Neural cell (in vitro differentiated cells): ENCODE data around the gene FCAMR. TPM values are rescaled to one million over a fixed set of nuclear protein-coding genes. Genes with fewer than 3 reads are reported as not detected.

Source experiments
- H2AFZ ChIP-seq: fragments of 200-600, 300-800 bp; sonication (generic), shearing (Covaris generic); 2 replicates; pipeline ENCODE4 v1.6.0; 2014; ENCODE audit warnings: low read depth, mild to moderate bottlenecking, antibody characterized with exemption, low read length, moderate library complexity
- H3F3A ChIP-seq: fragments of 200-600 bp; shearing (Covaris generic); 2 replicates; pipeline ENCODE4 v1.6.1; 2016; ENCODE audit warnings: mild to moderate bottlenecking, moderate library complexity, mixed read lengths, antibody characterized with exemption, low read length; ENCODE audit not compliant: insufficient read depth, poor library complexity, severe bottlenecking
- H3K27ac ChIP-seq: fragments of 200-600, 300-800 bp; sonication (generic), shearing (Covaris generic); 2 replicates; pipeline ENCODE4 v1.5.1; 2014; ENCODE audit warnings: mild to moderate bottlenecking, low read length, moderate library complexity
- H3K27me3 ChIP-seq: fragments of 300-800, 200-600 bp; sonication (generic), shearing (Covaris generic); 2 replicates; pipeline ENCODE4 v1.6.0; 2014; ENCODE audit warnings: mild to moderate bottlenecking, low read depth, low read length, moderate library complexity; ENCODE audit not compliant: insufficient read depth
- H3K36me3 ChIP-seq: fragments of 300-800, 200-600 bp; sonication (generic), shearing (Covaris generic); 2 replicates; pipeline ENCODE4 v1.5.1; 2014; ENCODE audit warnings: mild to moderate bottlenecking, antibody characterized with exemption, low read length, moderate library complexity; ENCODE audit not compliant: insufficient read depth
- H3K4me2 ChIP-seq: fragments of 300-800, 200-600 bp; sonication (generic), shearing (Covaris generic); 2 replicates; pipeline ENCODE4 v1.6.0; 2014; ENCODE audit warnings: mild to moderate bottlenecking, low read length
- H3K4me3 ChIP-seq: fragments of 300-800, 200-600 bp; sonication (generic), shearing (Covaris generic); 2 replicates; pipeline ENCODE4 v1.5.1; 2014; ENCODE audit warnings: mild to moderate bottlenecking, low read length, moderate library complexity
- H3K79me2 ChIP-seq: fragments of 200-600 bp; shearing (Covaris generic); replicated peaks from 2 replicates; pipeline ENCODE4 v1.6.0; 2014; ENCODE audit warnings: mild to moderate bottlenecking, low read length, moderate library complexity; ENCODE audit not compliant: insufficient read depth
- H3K9ac ChIP-seq: fragments of 300-800, 200-600 bp; sonication (generic), shearing (Covaris generic); 2 replicates; pipeline ENCODE4 v1.6.1; 2016; ENCODE audit warnings: mild to moderate bottlenecking, low read length, mixed read lengths
- H3K9me2 ChIP-seq: fragments of 200-600 bp; shearing (Covaris generic); 2 replicates; pipeline ENCODE4 v1.6.1; 2016; ENCODE audit warnings: mild to moderate bottlenecking, low read length, mixed read lengths; ENCODE audit not compliant: insufficient read depth
- H3K9me3 ChIP-seq: fragments of 200-600, 300-800 bp; sonication (generic), shearing (Covaris generic); 2 replicates; pipeline ENCODE4 v1.6.1; 2016; ENCODE audit warnings: mild to moderate bottlenecking, mixed run types, low read length, moderate library complexity, mixed read lengths
- H4K20me1 ChIP-seq: fragments of 200-600 bp; shearing (Covaris generic); 2 replicates; pipeline ENCODE4 v1.6.1; 2016; ENCODE audit warnings: mild to moderate bottlenecking, mixed run types; ENCODE audit not compliant: insufficient read depth
- CTCF ChIP-seq: fragments of 450-650 bp; IDR thresholded peaks from 2 replicates; pipeline ENCODE4 v1.5.1; 2014; ENCODE audit warnings: antibody characterized with exemption, mild to moderate bottlenecking, moderate library complexity; ENCODE audit not compliant: poor library complexity, severe bottlenecking
- EP300 ChIP-seq: fragments of 450-650 bp; conservative IDR thresholded peaks from 2 replicates; pipeline ENCODE4 v1.6.1; 2014; ENCODE audit warnings: antibody characterized with exemption, mild to moderate bottlenecking, moderate library complexity; ENCODE audit not compliant: poor library complexity, severe bottlenecking
- EZH2 ChIP-seq: fragments of 200-600, 300-800 bp; shearing (Covaris generic), sonication (generic); IDR thresholded peaks from 2 replicates; pipeline ENCODE4 v1.6.1; 2014; ENCODE audit warnings: antibody characterized with exemption, low read length, borderline replicate concordance, mild to moderate bottlenecking; ENCODE audit not compliant: insufficient read depth, poor library complexity, severe bottlenecking
- MXI1 ChIP-seq: fragments of 450-650 bp; conservative IDR thresholded peaks from 2 replicates; pipeline ENCODE4 v1.6.1; 2014; ENCODE audit warnings: antibody characterized with exemption, mild to moderate bottlenecking; ENCODE audit not compliant: poor library complexity, severe bottlenecking
- POLR2AphosphoS5 ChIP-seq: IDR thresholded peaks from 2 replicates; pipeline ENCODE4 v1.6.1; 2012
- RAD21 ChIP-seq: fragments of 450-650 bp; conservative IDR thresholded peaks from 2 replicates; pipeline ENCODE4 v1.6.1; 2014; ENCODE audit warnings: antibody characterized with exemption, mild to moderate bottlenecking, moderate library complexity
- SMC3 ChIP-seq: fragments of 450-650 bp; conservative IDR thresholded peaks from 2 replicates; pipeline ENCODE4 v1.6.1; 2014; ENCODE audit warnings: antibody characterized with exemption, mild to moderate bottlenecking, moderate library complexity; ENCODE audit not compliant: poor library complexity
- TAF1 ChIP-seq: IDR thresholded peaks from 2 replicates; pipeline ENCODE4 v1.6.1; 2012; ENCODE audit warnings: low read depth
- polyA plus RNA-seq: library from polyadenylated mRNA; depleted of rRNA; stranded (reverse); fragments of >200 nt; gene quantifications from 2 replicates; pipeline ENCODE4 v1.2.3, GENCODE V29; 2014
- TF ChIP-seq, protein P1 (sequence below): IDR thresholded peaks from 2 replicates; pipeline ENCODE4 v1.6.1; 2012; ENCODE audit warnings: borderline replicate concordance

The FCAMR gene
- polyA plus RNA-seq, 1 donor from 2014 or later, result not detected

DNA sequence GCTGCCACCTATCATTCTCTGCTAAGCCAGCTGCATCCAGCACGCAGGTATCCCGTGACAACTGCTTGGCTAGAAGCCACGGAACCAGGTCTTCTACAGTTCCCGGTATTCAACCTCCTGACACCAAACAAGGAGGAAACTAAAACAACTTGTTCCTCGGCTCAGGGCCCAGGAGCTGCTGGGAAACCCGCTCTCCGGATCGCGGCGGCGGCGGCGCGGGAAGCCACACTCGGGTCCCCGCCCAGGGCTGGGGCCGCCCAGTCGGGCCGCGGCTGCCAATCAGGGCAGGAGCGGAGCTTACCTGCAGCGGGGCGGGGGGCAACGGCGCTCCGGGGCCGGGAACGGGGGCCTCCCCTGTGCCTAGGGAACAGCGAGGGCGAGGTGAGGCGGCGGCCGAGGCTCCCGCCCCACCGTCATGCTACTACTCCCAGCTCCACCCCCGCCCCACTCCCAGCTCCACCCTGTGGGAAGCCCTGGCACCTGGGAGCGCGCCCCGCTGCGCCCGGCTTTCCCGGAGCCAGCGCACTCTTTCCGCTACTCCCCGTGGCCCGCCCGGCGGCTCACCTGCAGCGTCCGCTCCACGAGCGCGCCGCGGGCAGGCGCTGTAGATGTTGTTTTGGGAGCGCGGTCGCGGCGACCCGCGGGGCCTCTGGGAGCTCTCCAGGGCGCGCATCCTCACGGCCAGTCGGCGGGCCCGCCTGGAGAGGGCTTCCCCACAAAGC is 60.9 kb downstream of the FCAMR start:
- Histone ChIP-seq H3K9me3 (no peaks in the 10 kb centered on the region), H3K79me2 (no peaks in the 10 kb centered on the region), H3K9me2 (no peaks in the 10 kb centered on the region), H3K27me3 (peaks cover 39% of the 10 kb centered on the region), H3K4me3 (peak overlapping the region; percentile 79), H3K27ac (no peak overlapping the region), H4K20me1 (no peaks in the 10 kb centered on the region), H2AFZ (no peak overlapping the region), H3K9ac (peak overlapping the region; percentile 24), H3K4me2 (peak overlapping the region; percentile 60), H3F3A (no peaks in the 10 kb centered on the region), H3K36me3 (no peaks in the 10 kb centered on the region)
- TF ChIP-seq POLR2AphosphoS5 (peak; percentile 19), SMC3 (peak; percentile 15), RAD21 (no peak), EZH2 (no peak), TAF1 (no peak), CTCF (peak; percentile 18)
- TF ChIP-seq, protein P1, sequence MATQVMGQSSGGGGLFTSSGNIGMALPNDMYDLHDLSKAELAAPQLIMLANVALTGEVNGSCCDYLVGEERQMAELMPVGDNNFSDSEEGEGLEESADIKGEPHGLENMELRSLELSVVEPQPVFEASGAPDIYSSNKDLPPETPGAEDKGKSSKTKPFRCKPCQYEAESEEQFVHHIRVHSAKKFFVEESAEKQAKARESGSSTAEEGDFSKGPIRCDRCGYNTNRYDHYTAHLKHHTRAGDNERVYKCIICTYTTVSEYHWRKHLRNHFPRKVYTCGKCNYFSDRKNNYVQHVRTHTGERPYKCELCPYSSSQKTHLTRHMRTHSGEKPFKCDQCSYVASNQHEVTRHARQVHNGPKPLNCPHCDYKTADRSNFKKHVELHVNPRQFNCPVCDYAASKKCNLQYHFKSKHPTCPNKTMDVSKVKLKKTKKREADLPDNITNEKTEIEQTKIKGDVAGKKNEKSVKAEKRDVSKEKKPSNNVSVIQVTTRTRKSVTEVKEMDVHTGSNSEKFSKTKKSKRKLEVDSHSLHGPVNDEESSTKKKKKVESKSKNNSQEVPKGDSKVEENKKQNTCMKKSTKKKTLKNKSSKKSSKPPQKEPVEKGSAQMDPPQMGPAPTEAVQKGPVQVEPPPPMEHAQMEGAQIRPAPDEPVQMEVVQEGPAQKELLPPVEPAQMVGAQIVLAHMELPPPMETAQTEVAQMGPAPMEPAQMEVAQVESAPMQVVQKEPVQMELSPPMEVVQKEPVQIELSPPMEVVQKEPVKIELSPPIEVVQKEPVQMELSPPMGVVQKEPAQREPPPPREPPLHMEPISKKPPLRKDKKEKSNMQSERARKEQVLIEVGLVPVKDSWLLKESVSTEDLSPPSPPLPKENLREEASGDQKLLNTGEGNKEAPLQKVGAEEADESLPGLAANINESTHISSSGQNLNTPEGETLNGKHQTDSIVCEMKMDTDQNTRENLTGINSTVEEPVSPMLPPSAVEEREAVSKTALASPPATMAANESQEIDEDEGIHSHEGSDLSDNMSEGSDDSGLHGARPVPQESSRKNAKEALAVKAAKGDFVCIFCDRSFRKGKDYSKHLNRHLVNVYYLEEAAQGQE, result peak; percentile 11

GRCh38 chr1:206908038-206908437 is 62.2 kb downstream of the FCAMR start:
- no peak overlapping the region for H3K9ac ChIP-seq
- H3K4me2 ChIP-seq, result no peak overlapping the region
- TF ChIP-seq CTCF (no peak), POLR2AphosphoS5 (no peak), EP300 (no peak), RAD21 (no peak), SMC3 (no peak), EZH2 (no peak), MXI1 (no peak), TAF1 (no peak)
- TF ChIP-seq, protein P1, result no peak
- H3K27ac ChIP-seq, result no peak overlapping the region
- no peak overlapping the region for H2AFZ ChIP-seq
- no peaks in the 10 kb centered on the region for H3F3A ChIP-seq
- no peaks in the 10 kb centered on the region for H3K9me2 ChIP-seq
- no peaks in the 10 kb centered on the region for H3K36me3 ChIP-seq
- H4K20me1 ChIP-seq, result no peaks in the 10 kb centered on the region
- no peaks in the 10 kb centered on the region for H3K9me3 ChIP-seq
- no peaks in the 10 kb centered on the region for H3K79me2 ChIP-seq
- no peak overlapping the region for H3K4me3 ChIP-seq
- peaks cover 39% of the 10 kb centered on the region for H3K27me3 ChIP-seq
